HG03103 (cell line): ENCODE results near the gene F2.
"Not testable (repeated sequence)": the region's sequence is repeated elsewhere in the genome, so short reads cannot be mapped to it uniquely, and the experiment has no call there.

Source experiments
- ATAC-seq: cut with Tn5 transposase; IDR thresholded peaks from one replicate; pipeline ENCODE4 v1.9.1; 2021; ENCODE audit warnings: low read depth; ENCODE audit not compliant: unreplicated experiment

F2 gene

GRCh38 chr11:46682773-46683752 lies 36.0 kb upstream of the F2 start:
- ATAC-seq = no peak

- no peak for ATAC-seq
Measured at GRCh38 chr11:46684367-46684766, 34.6 kb upstream of the F2 start.

- no peak for ATAC-seq
Measured at GRCh38 chr11:46686886-46687795, 31.9 kb upstream of the F2 start.

- no peak for ATAC-seq
Measured at GRCh38 chr11:46690702-46691101, 28.3 kb upstream of the F2 start.

GRCh38 chr11:46692450-46692849 lies 26.6 kb upstream of the F2 start:
- no peak for ATAC-seq

- ATAC-seq = no peak
Measured at GRCh38 chr11:46693597-46694012, 25.4 kb upstream of the F2 start.

- no peak for ATAC-seq
Measured at GRCh38 chr11:46694072-46694471, 24.9 kb upstream of the F2 start.

- ATAC-seq = no peak
Measured at GRCh38 chr11:46694607-46695006, 24.4 kb upstream of the F2 start.

GRCh38 chr11:46695345-46696211 lies 23.4 kb upstream of the F2 start:
- no peak for ATAC-seq

GRCh38 chr11:46696212-46696558 lies 22.8 kb upstream of the F2 start:
- no peak for ATAC-seq

- no peak for ATAC-seq
Measured at GRCh38 chr11:46697303-46697702, 21.7 kb upstream of the F2 start.

GRCh38 chr11:46697723-46698122 lies 21.3 kb upstream of the F2 start:
- no peak for ATAC-seq

GRCh38 chr11:46698597-46698996 lies 20.4 kb upstream of the F2 start:
- ATAC-seq = no peak

- ATAC-seq = peak; percentile 73
Measured at GRCh38 chr11:46700241-46701077, 18.6 kb upstream of the F2 start, which contains the start of the genes ARHGAP1 and ZNF408. ARHGAP1 (minus strand) TSS chr11:46700619; CDS start chr11:46696107, 4,512 bp downstream. ZNF408 (plus strand) TSS chr11:46701031; CDS start chr11:46701048, 17 bp downstream.

GRCh38 chr11:46701078-46701654 lies 17.8 kb upstream of the F2 start:
- ATAC-seq = no peak

- no peak for ATAC-seq
Measured at GRCh38 chr11:46705070-46705688, 13.8 kb upstream of the F2 start.

- no peak for ATAC-seq
Measured at GRCh38 chr11:46706886-46707285, 12.1 kb upstream of the F2 start.

- not testable (repeated sequence) for ATAC-seq
Measured at GRCh38 chr11:46709351-46709750, 9.7 kb upstream of the F2 start.
